HG03342 (cell line): ENCODE measurements around the gene HAO1.
"Not testable (repeated sequence)": the region's sequence is repeated elsewhere in the genome, so short reads cannot be mapped to it uniquely, and the experiment has no call there.

Experiments used
- ATAC-seq: cut with Tn5 transposase; IDR thresholded peaks from one replicate; pipeline ENCODE4 v1.9.1; 2021; ENCODE audit warnings: mild to moderate bottlenecking, moderate library complexity; ENCODE audit not compliant: unreplicated experiment

HAO1 gene

DNA sequence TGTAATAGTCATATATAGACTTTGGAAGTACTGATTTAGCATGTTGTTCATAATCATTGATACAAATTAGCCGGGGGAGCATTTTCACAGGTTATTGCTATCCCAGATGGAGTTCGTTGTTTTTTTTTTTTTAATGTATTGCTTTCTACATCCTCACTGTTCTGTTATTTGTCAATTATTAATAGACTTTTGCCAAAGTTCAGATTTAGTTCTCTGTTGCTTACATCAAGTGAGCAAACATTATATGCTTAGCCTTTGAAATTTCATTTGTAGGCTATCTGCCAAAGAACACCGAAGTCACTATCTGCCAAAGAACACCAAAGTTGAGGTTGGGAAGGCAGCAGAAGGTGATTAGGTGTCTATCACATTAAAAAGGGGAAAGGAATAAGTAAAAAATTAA is at the start of gene HAO1:
HAO1 (minus strand) TSS at position 118 of the 400 bp plus-strand sequence; CDS start at position 82, 36 bp downstream.
- no peak for ATAC-seq

DNA sequence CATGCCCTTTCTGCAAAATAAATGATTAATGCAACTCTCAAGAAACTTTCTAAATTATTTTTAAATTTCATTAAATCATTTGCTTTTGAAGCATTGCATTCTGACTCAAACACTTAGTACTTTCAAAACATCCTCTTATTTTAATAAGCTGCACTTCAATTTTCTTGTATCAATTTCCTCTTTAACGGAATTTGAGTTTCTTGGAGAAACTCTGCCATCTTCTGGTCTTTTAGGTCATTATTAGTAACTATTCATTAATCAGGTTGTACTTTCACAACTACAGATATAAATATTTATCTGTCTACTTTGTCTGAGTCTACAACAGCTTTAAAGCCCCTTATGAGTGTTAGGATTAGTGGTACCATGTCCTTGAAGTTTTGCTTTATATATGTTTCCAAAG is 49.1 kb upstream of the HAO1 start:
- no peak for ATAC-seq

DNA sequence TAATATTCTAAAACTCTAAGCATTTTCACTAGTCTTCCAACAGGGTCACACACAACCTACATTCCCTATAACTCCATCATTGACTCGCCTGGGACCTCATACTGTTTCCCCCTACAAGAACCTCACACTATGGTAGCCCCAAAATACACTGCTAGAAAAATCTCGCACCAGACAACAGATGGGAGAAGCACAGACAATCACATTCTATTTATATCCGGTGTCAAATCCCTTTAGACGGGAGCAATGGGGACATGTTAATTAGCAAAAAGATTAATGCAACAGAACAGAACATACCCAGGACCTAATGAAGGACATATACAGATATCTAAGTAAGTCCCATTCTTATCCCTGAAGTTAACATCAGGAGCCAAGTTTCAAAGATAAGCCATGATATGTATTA is 45.7 kb upstream of the HAO1 start:
- no peak for ATAC-seq

DNA sequence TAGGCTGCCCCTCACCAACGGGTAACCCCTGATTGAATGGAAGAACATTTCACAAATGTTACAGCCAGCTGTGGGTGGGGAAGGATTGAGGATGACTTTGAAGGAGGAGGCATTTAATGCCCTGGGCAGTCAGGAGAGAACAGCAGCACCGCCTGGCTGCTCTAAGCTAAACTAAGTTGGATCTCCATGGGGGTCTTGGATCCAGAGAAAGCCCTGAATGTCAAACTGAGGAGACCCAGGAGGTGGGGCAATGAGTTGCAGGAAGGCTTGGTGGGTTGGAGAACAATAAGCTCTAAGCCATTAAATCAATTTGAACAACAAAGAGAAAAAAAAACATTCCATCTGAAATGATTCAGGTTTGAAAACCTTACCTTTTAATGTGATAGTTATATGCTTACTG is 43.9 kb upstream of the HAO1 start:
- ATAC-seq: no peak

DNA sequence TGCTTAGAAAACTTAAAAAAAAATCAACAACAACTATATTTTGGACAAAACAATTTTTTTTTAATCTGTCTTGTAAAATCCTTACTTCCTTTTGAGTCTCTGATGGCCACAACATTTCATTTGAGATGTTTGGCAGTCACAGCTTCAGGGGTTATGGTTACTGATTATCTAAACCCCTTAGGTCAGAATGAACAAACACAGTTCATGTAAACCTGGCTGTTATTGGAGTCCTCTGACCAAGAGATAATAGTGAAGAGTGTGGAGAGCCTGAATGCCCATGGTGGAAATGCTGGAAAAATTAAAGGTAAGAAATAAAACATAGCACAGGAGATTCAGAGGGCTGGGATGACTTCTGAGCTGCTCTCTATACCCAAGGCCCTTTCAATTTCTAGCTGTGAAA is 41.1 kb upstream of the HAO1 start:
- ATAC-seq: no peak

DNA sequence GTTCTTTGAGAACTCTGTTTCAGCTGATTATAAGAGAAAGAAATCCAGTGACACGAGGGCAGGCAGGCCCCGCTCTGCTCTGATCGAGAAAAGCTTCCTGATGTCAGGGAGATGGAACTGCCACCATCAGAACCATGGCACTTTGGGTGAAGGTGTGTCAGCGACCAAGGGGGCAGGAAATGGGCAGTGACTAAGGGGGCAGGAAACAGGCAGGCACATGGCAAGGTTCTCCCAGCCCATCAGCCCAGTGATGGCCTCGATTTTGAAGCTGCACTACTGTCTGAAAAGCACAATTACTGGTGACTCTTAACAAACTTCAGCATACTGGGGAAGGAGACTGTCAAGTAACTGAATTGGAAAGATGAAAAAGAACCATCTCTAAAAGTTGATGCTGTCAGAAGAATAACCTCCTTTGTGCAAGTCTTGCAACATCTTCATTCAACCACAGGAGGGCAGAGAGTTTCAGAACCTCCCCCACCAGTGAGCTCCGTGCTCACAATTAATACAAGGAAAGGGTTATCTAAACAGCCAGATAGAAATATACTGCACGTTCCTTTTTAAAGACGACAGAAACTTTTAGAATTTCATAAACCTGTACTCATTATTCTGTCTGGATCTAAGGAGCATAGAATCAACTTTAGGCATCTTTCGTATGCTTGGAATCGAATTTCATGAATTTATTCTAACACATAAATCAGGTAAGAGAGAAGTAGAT is 40.2 kb upstream of the HAO1 start:
- peak; percentile 89 for ATAC-seq

DNA sequence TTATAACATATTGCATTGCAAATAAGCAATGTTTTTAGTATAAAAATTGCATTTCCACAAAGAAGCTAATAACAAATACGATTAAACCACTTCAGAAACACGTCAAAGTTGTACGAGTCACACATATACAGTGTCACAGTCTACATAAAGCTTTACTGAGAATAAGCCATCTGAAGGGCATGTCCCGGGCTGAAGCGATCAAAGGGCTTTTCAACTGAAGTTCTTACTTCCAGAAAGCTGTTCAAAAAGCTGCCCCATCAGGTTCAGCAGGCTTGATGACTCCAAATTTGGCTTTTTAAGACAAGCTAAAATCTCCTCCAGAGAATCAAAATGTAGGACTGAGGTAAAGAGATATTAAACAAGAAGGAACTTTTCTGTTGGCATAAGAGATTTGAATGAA is 37.5 kb upstream of the HAO1 start:
- ATAC-seq: no peak

DNA sequence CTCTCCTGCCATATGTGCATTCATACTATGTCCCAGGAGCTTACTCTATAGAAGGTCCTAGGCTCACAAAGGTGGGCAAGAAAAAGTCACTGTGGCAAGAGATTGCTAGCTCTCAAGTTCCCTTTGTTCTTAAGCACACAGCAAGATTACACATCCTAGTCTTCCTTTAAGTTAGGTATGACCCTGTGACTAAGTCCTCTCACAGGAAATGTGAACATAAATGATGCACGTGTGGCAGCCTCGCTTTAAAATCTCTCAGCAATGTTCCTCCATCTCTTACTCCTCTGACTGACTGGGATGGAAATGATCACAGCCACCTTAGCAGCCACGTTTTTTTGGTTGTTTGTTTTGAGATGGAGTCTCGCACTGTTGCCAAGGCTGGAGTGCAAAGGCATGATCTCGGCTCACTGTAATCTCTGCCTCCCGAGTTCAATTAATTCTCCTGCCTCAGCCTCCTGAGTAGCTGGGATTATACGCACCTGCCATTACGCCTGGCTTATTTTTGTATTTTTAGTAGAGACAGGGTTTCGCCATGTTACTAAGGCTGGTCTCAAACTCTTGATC is 35.7 kb upstream of the HAO1 start:
- ATAC-seq: no peak

DNA sequence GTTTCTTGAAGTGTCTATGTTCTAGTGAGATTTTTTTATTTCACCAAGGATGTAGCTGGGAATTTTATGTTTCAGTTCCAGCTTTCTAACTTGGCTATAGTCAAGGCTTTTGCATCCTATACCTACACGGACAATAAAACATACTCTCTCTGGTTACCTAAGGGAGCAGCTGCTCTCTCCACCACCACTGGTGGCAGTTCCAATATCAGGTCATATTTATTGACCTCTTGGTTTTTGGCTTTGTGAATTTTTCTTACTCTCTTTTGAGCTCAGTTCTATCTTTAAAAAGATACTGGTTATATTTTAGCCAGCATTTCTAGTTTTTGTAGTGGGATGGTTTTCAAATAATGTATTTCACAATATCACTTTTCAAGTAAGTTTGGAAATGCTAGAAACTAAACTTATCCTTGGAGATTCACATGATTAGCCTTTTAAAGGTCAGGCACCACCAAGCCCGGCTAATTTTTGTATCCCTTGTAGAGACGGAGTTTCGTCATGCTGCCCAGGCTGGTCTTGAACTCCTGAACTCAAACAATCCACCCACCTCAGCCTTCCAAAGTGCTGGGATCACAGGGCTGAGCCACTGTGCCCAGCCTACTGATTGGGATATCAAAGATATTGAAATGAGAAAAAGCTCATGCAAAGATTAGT is 34.7 kb upstream of the HAO1 start:
- no peak for ATAC-seq

DNA sequence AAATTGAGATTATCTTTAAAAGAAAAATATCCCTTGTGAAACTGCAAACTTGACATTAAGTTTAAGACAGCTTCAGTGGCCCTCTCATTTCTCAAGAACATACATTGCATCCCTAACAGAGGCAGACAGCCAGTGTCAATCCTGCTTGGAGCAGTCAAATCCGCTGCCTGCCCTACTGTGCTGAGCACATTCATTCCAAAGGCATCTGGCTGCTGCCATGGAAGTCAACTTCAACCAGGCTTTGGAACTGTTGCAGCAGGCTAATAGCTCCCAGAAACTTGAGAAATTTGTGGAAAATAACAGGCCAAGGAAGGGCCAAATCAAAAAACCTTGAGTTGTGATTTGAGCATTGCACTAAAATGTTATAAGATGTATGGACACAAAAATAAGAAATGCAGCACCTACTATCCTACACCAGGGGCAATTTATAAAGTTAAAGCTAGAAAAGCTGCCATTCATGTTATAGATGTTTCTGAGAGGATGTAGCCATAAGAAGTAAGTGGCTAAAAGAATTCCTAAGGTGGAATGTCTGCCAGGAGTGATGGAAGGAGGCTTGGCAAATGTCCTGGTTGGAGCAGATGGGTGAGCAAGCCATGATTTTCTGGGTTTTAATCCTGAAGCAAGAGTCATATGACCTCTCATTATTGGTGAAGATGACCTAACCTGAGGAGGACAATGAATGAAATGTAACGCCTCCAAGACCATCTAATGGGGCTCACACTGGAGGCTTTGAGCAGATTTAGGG is 31.4 kb upstream of the HAO1 start:
- no peak for ATAC-seq

DNA sequence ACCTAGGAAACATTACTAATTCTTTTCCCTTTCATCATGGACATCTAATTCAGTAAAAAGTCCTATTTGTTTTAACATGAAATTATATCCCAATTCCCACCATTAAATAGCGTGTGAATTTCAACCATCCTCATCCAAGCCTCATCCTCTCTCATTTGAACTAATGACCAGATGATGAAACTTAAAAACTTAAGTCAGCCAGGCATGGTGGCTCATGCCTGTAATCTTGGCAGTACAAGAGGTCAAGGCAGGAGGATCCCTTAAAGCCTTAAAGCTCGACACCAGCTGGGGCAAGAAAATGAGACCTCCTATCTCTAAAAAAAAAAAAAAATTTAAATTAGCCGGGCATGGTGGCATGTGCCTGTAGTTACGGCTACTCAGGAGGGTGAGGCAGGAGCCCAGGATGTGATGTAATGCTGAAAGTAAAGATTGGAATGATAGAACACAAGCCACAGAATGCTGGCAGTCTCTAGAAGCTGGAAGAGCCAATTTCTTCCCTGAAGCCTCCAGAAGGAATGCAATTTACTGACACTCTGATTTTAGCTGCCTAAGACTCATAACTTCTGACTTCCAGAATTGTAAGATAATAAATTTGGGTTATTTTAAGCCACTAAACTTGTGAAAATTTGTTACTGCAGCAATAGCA is 27.1 kb upstream of the HAO1 start:
- no peak for ATAC-seq

DNA sequence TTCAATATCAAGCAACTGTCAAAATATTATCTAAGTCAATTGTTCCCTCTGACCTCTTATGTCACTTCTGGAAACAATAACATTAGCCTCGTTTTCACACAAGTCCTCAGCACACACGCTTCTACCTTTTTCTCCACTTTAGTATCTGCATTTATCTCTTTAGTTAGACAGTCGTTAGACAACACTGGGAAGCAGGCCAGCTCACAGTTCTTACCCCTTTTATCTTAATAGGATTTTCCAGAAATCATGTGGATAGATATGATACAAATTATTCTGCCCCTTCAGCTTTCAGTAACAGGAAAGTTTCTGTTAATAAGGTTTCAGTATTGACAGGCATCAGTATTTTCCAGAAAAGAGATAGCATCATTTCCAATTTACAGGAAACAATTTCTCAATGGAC is 25.9 kb upstream of the HAO1 start:
- no peak for ATAC-seq

DNA sequence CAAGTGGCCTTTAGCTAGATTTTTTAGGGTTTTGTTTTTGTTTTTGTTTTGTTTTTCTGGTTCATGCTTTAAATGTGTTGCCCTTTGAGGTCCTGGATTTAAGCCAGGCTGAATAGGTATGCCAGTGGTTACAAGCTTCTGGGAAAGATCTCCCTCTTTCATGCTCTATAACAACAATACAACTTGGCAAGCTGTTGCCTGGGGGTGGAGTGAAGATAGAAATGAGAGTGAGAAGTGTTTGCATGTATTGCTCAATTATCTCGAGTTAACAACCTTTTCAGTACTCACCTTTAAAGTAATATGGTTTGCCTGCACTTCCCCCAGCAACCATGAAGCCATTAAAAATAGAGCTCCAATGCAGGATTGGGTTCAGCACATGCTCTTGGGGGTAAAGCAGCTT is 19.2 kb upstream of the HAO1 start:
- ATAC-seq: no peak

DNA sequence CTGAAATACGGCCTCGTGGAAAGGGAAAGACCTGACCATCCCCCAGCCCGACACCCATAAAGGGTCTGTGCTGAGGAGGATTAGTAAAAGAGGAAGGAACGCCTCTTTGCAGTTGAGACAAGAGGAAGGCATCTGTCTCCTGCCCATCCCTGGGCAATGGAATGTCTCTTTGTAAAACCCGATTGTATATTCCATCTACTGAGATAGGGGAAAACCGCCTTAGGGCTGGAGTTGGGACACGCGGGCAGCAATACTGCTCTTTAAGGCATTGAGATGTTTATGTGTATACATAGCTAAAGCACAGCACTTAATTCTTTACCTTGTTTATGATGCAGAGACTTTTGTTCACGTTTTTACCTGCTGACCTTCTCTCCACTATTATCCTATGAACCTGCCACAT is 16.3 kb upstream of the HAO1 start:
- not testable (repeated sequence) for ATAC-seq

DNA sequence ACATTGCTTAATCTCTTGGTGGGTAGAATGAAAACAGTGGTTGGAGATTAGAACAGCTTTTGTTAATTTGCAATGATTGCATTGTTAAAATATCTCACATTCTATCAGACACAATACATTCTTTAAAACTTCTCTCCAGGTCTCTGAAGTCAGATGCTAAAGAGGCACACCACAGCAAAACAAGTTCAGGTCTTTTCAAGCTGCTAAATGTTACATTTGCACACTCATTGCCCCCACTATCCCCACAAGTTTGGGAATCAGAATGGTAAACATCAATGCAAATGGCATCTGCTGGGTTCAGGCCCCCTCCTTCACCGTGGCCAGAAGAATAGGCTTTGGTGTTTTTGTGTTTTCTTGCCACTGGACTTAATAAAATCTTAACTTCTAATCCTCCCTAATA is 10.1 kb upstream of the HAO1 start:
- ATAC-seq: no peak

DNA sequence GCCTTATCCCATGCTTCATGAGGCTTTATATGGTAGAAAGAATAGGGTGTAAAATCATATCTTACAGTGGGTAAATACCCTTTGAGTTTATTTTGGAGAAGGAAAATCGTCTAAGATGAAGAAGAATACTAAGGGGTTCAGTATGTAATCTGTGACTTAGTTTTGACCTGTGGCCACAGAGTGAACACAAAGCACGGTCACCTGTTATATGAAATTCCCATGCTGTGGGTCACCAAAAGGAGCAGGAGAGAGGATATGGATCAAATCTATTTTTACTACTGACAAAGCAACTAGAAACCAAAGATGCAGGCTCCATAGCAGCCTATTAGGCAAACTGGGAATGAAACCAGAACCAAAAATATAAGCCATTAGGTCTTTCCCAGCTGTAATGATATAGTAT is 3.6 kb upstream of the HAO1 start:
- no peak for ATAC-seq

DNA sequence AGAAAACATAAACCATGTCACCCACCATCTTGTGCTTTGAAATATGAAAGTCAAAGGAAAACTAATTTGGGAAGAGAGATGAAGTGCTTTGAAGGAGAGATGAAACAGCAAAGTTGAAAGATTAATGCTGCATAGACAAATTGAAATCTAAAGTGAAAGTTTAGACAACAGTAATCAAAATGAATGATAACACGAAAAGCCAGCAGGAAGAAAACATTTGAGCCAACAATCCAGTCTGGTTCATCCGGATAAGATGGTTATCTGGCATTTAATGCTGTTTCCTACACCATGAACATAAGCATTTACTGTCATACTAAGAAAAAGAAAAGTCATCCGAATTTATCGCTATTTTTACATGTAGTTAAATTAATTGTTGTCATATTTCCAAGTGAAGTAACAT is 595 bp downstream of the HAO1 start:
- ATAC-seq: no peak

DNA sequence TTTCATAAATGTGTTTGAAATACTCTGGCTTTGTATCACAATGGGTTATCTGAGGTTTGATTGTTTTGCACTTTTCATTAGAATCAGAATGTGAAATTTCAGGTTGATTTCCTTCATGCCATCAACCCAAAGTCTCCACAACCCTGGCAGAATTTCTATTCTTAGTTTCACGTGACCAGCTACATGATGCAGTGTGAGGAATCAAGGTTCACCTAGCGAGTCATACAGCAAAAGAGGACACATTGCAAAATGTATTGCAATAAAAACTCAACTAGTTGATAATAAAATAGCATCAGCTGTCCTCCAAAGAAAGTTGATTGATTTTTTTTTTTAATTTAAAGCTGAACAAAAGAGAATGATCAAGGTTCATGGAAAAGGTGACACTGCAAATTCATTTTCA is 2.2 kb downstream of the HAO1 start:
- no peak for ATAC-seq

DNA sequence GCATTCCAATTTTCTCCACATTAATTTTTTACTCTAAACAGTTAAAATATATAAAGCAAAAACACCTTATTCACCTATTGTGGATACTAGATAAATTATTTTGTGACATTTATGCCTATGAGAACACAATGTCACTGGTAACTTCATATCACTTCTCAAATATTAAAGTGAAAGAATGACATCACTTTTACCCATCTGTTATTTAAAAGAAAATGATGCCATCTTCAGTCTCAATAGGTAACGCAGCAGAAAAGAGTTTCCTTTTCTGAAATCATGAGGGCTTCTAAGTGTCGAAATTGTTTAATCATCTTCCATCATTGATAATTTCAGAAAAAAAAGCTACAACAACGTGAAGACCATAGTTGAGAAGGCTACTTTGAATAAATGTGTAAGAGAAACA is 2.9 kb downstream of the HAO1 start:
- ATAC-seq: no peak

DNA sequence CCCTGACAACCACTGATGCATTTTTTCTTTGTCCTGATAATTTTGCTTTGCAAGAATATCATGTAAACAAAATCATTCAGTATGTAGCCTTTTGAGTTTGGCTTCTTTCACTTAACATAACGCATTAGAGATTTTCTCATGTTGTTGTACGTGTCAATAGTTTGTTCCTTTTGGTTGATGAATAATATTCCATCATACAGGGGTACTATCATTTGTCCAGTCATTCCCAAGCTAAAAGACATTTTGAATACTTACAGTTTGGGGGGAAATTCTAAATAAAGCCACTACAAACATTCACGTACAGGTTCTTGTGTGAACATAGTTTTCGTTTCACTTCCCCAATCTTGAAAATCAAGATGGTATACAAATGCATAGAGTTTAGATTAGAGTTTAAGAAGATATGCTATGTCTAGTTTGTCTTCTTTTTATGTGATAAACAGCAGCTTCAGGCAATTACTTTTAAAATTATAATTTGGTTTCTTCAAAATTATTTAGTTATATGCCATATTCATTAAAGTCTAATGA is 5.2 kb downstream of the HAO1 start:
- no peak for ATAC-seq

DNA sequence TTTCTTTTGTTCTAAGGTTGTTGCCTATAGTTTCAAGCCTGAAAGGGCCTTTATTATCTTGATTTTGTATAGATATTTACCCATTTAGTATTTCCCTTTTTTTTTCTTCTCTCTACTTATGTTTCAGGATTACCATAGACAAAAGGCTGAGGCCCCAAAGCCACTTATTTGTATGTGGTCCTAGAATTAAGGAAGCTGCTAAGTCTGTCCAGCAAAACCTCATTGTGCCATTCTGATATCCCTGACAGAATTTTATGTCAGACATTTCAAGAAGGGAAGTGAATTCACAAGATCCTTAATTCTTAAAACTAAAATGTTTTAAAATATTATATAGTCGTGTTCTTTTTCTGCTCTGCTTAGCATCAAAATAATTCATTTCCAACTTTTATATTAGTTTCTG is 6.9 kb downstream of the HAO1 start:
- no peak for ATAC-seq
